Neural crest cell (in vitro differentiated cells): Measurements from ENCODE around the gene JAGN1. TPM values are rescaled to one million over a fixed set of nuclear protein-coding genes. Genes with fewer than 3 reads are reported as not detected.

Source experiments
- DNase-seq: peaks from one replicate; pipeline ENCODE4 v3.0.0; 2021; ENCODE audit warnings: low read depth, mixed read lengths, low spot score
- H3K27ac Mint-ChIP-seq: one replicate; pipeline ENCODE4 v1.8.0; 2021; ENCODE audit warnings: mild to moderate bottlenecking, mixed read lengths; ENCODE audit not compliant: unreplicated experiment
- H3K27me3 Mint-ChIP-seq: 2 replicates; pipeline ENCODE4 v1.8.0; 2021; ENCODE audit warnings: low read depth, mild to moderate bottlenecking, mixed read lengths
- H3K36me3 Mint-ChIP-seq: 2 replicates; pipeline ENCODE4 v1.8.0; 2021; ENCODE audit warnings: low read depth, mild to moderate bottlenecking, mixed read lengths
- H3K4me1 Mint-ChIP-seq: 2 replicates; pipeline ENCODE4 v1.8.0; 2021; ENCODE audit warnings: mixed read lengths
- H3K4me3 Mint-ChIP-seq: one replicate; pipeline ENCODE4 v1.8.0; 2021; ENCODE audit warnings: mild to moderate bottlenecking, mixed read lengths
- H3K9me3 Mint-ChIP-seq: 2 replicates; pipeline ENCODE4 v1.8.0; 2021; ENCODE audit warnings: mixed read lengths
- CTCF ChIP-seq: fragments of 200-600 bp; sonication (generic); conservative IDR thresholded peaks from 2 replicates; pipeline ENCODE4 v1.5.0; 2021; ENCODE audit warnings: antibody characterized with exemption, mild to moderate bottlenecking
- total RNA-seq: library from RNA; stranded (reverse); gene quantifications from 2 replicates; pipeline ENCODE4 v1.2.1, GENCODE V29; 2021

Gene JAGN1
- total RNA-seq, 1 donor from 2014 or later, result 41.1 TPM

- DNase-seq, result no peak
- H3K4me1 Mint-ChIP-seq, result peaks cover 8% of the 10 kb centered on the region
Observed at GRCh38 chr3:9942934-9943690, 52.7 kb downstream of the JAGN1 start.

More at GRCh38 chr3:9942934-9943690, 52.7 kb downstream of the JAGN1 start:
- TF ChIP-seq CTCF, result no peak
- Mint-ChIP-seq H3K9me3 (no peaks in the 10 kb centered on the region), H3K4me3 (peak overlapping the region; percentile 39), H3K36me3 (peaks cover 3% of the 10 kb centered on the region), H3K27me3 (peaks cover 4% of the 10 kb centered on the region), H3K27ac (no peak overlapping the region)

Other genes with a start within 250 kb of the JAGN1 start
- 25.0 and 29.8 TPM in 2 replicates for gene MTMR14, start 241.1 kb upstream of the JAGN1 start, total RNA-seq
- 0.48 and 1.3 TPM in 2 replicates for gene CPNE9, start 186.8 kb upstream of the JAGN1 start, total RNA-seq
- gene BRPF1, start 158.9 kb upstream of the JAGN1 start, total RNA-seq, result 36.9 and 39.2 TPM in 2 replicates
- 38.6 and 39.8 TPM in 2 replicates for gene OGG1, start 140.7 kb upstream of the JAGN1 start, total RNA-seq
- gene CAMK1, start 120.7 kb upstream of the JAGN1 start, total RNA-seq, result 19.5 and 22.5 TPM in 2 replicates
- 70.0 and 73.2 TPM in 2 replicates for gene TADA3, start 98.1 kb upstream of the JAGN1 start, total RNA-seq
- gene ARPC4, start 97.5 kb upstream of the JAGN1 start, total RNA-seq, result 147 and 156 TPM in 2 replicates
- gene TTLL3, start 80.3 kb upstream of the JAGN1 start, total RNA-seq, result 28.3 and 31.0 TPM in 2 replicates
- 55.2 and 58.0 TPM in 2 replicates for gene RPUSD3, start 46.6 kb upstream of the JAGN1 start, total RNA-seq
- not detected in 2 replicates for gene CIDEC, start 10.4 kb upstream of the JAGN1 start, total RNA-seq
- 1.4 and 1.7 TPM in 2 replicates for gene IL17RE, start 12.2 kb downstream of the JAGN1 start, total RNA-seq
- gene IL17RC, start 26.5 kb downstream of the JAGN1 start, total RNA-seq, result 6.0 and 7.3 TPM in 2 replicates
- gene CRELD1, start 43.2 kb downstream of the JAGN1 start, total RNA-seq, result 16.9 and 18.3 TPM in 2 replicates
- 5.7 and 6.4 TPM in 2 replicates for gene PRRT3, start 61.8 kb downstream of the JAGN1 start, total RNA-seq
- 39.8 and 42.6 TPM in 2 replicates for gene EMC3, start 96.2 kb downstream of the JAGN1 start, total RNA-seq
- gene FANCD2, start 135.8 kb downstream of the JAGN1 start, total RNA-seq, result 65.4 and 67.9 TPM in 2 replicates
- not detected in 2 replicates for gene FANCD2OS, start 217.6 kb downstream of the JAGN1 start, total RNA-seq
- gene BRK1, start 225.1 kb downstream of the JAGN1 start, total RNA-seq, result 125 and 138 TPM in 2 replicates